Peyer's patch (tissue), 4 donors: ENCODE data around the gene RRBP1.

Experiments
- POLR2A ChIP-seq, 2 donors: fragments of 450-650 bp; IDR thresholded peaks; one replicate each; pipeline ENCODE4 v1.5.1; 2017; ENCODE audit warnings: antibody characterized with exemption in 2 of 2, mild to moderate bottlenecking in 2 of 2, moderate library complexity in 2 of 2
- TF ChIP-seq, protein P1 (sequence below), 6 experiments: fragments of 450-650 bp in 4 of 6; fragments of 200-600 bp in 2 of 6; sonication (generic) in 1 of 6; IDR thresholded peaks; one replicate each; pipeline ENCODE4 v1.5.1; 2017 to 2019; ENCODE audit warnings: antibody characterized with exemption in 6 of 6, mild to moderate bottlenecking in 3 of 6, moderate library complexity in 1 of 6

DNA sequence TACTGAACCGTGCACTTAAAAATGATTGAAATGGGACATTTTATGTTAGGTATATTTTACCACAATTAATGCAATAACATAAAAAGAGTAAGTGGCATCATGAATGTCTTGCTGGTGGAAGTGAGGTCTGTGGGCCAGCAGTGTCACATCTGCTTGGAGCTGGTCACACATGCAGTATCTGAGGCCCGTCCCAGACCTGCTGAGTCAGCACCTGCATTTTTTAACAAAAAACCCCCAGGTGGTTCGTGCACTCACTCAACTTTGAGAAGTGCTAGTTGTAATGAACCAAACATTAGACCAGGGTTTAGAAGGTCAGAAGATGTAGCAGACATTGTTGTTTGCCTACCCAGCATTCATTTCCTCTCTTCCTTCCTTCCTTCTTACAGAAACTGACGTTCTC, 38.7 kb upstream of the RRBP1 start:
- TF ChIP-seq, protein P1, sequence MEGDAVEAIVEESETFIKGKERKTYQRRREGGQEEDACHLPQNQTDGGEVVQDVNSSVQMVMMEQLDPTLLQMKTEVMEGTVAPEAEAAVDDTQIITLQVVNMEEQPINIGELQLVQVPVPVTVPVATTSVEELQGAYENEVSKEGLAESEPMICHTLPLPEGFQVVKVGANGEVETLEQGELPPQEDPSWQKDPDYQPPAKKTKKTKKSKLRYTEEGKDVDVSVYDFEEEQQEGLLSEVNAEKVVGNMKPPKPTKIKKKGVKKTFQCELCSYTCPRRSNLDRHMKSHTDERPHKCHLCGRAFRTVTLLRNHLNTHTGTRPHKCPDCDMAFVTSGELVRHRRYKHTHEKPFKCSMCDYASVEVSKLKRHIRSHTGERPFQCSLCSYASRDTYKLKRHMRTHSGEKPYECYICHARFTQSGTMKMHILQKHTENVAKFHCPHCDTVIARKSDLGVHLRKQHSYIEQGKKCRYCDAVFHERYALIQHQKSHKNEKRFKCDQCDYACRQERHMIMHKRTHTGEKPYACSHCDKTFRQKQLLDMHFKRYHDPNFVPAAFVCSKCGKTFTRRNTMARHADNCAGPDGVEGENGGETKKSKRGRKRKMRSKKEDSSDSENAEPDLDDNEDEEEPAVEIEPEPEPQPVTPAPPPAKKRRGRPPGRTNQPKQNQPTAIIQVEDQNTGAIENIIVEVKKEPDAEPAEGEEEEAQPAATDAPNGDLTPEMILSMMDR (IDR thresholded peaks at IDR 0.05): no peak
- no peak for TF ChIP-seq POLR2A (IDR thresholded peaks at IDR 0.05)
